ENCODE data around the gene KCNT1. TPM values are rescaled to one million over a fixed set of nuclear protein-coding genes. Genes with fewer than 3 reads are reported as not detected.

The KCNT1 gene
- total and polyA plus RNA-seq, 2 donors (not counting 3 experiments of a cell fraction or from before 2014, with no cell fraction given): not detected

GRCh38 chr9:135815830-135816650, 114.1 kb downstream of the KCNT1 start:
- Histone ChIP-seq H3K79me2 (ENCODE audit: control insufficient read depth, insufficient read depth, low read length) (no peaks in the 10 kb centered on the region), H4K20me1 (replicated peaks; ENCODE audit: control insufficient read depth, extremely low read depth, insufficient read depth, low read length) (no peaks in the 10 kb centered on the region), H3K36me3 (ENCODE audit: control insufficient read depth in 2 of 2, extremely low read depth in 1 of 2, insufficient read depth in 2 of 2, low read length in 2 of 2) (peaks cover 27 to 55% of the 10 kb centered on the region in 2 experiments), H3K4me3 (replicated peaks in 1 of 3; ENCODE audit: insufficient read depth in 1 of 3, low read depth in 1 of 3, low read length in 3 of 3) (no peak overlapping the region), H3K9me3 (replicated peaks; ENCODE audit: control insufficient read depth, insufficient read depth, low read length) (no peaks in the 10 kb centered on the region), H2AFZ (ENCODE audit: low read depth, low read length) (no peak overlapping the region), H3K27ac (ENCODE audit: insufficient read depth, low read depth, low read length) (no peak overlapping the region), H3K9me1 (replicated peaks; ENCODE audit: control insufficient read depth, extremely low read depth, insufficient read depth, low read length) (no peaks in the 10 kb centered on the region), H3K4me2 (ENCODE audit: insufficient read depth, low read length) (no peak overlapping the region), H3K9ac (replicated peaks; ENCODE audit: extremely low read depth, insufficient read depth, low read length) (no peak overlapping the region), H3K4me1 (ENCODE audit: control insufficient read depth, extremely low read depth, insufficient read depth, low read length) (no peaks in the 10 kb centered on the region), H3K27me3 (ENCODE audit: control insufficient read depth in 2 of 2, insufficient read depth in 2 of 2, low read length in 2 of 2) (no peaks in the 10 kb centered on the region)
- ChIA-PET POLR2A (no interaction called here), CTCF (no interaction called here)
- TF ChIP-seq FOS (IDR thresholded peaks at IDR 0.05; ENCODE audit: borderline replicate concordance, insufficient read depth, low read length): no peak
- TF ChIP-seq GATA2 (IDR thresholded peaks at IDR 0.05; ENCODE audit: insufficient read depth, insufficient read length, low read depth, low read length): no peak
- no peak for TF ChIP-seq POLR2A (IDR thresholded peaks at IDR 0.05; ENCODE audit: low read depth, low read length)
- TF ChIP-seq CTCF (IDR thresholded peaks at IDR 0.05; ENCODE audit: extremely low read depth in 1 of 2, insufficient read depth in 1 of 2, low read depth in 1 of 2, low read length in 2 of 2): no peak
- TF ChIP-seq MAX (IDR thresholded peaks at IDR 0.05; ENCODE audit: insufficient read depth, insufficient read length): no peak
- TF ChIP-seq JUN (IDR thresholded peaks at IDR 0.05; ENCODE audit: borderline replicate concordance, insufficient read depth, insufficient read length, low read depth): no peak
- no peak for TF ChIP-seq MYC (IDR thresholded peaks at IDR 0.05; ENCODE audit: low read depth, low read length)
- TF ChIP-seq EZH2 (IDR thresholded peaks at IDR 0.05; ENCODE audit: borderline replicate concordance, low read depth, low read length, severe bottlenecking): no peak
- dilution Hi-C loops (cut with MboI; ENCODE audit: extremely low pct_ligation_motif_present, low sequenced_read_pairs): no loop called here
- intact Hi-C loops (cut with micrococcal nuclease): no loop called here
- no peak for FAIRE-seq
- no peak for DNase-seq (ENCODE audit: low read depth, low spot score)
- no TSS peak for BruUV-seq (replicated peaks)
